IPS-18c (cell line): Measurements from ENCODE around the gene SDK1.

ENCODE experiments used
- H3K4me3 ChIP-seq: 2 replicates; pipeline ENCODE4 v1.7.0; 2013; ENCODE audit warnings: low read depth, mild to moderate bottlenecking, low read length, moderate library complexity; ENCODE audit not compliant: insufficient read depth
- H3K9me3 ChIP-seq: one replicate; pipeline ENCODE4 v1.6.1; 2013; ENCODE audit warnings: mild to moderate bottlenecking, low read length, moderate library complexity; ENCODE audit not compliant: control insufficient read depth, insufficient read depth

Gene SDK1

GRCh38 chr7:3280946-3281656 lies 20.0 kb upstream of the SDK1 start:
- Histone ChIP-seq H3K4me3 (no peak overlapping the region), H3K9me3 (no peaks in the 10 kb centered on the region)

GRCh38 chr7:3282457-3282856 lies 18.6 kb upstream of the SDK1 start:
- no peak overlapping the region; the same call in 1 of the 2 replicates for H3K4me3 ChIP-seq
- no peaks in the 10 kb centered on the region for H3K9me3 ChIP-seq

GRCh38 chr7:3283130-3283704 lies 17.8 kb upstream of the SDK1 start:
- H3K9me3 ChIP-seq: no peaks in the 10 kb centered on the region
- H3K4me3 ChIP-seq: no peak overlapping the region

- Histone ChIP-seq H3K4me3 (no peak overlapping the region), H3K9me3 (no peaks in the 10 kb centered on the region)
These were observed 15.4 kb upstream of the SDK1 start for GRCh38 chr7:3285652-3286051.

GRCh38 chr7:3289996-3290395 lies 11.1 kb upstream of the SDK1 start:
- no peaks in the 10 kb centered on the region for H3K9me3 ChIP-seq

GRCh38 chr7:3292694-3293093 lies 8.4 kb upstream of the SDK1 start:
- Histone ChIP-seq H3K9me3 (no peaks in the 10 kb centered on the region), H3K4me3 (no peak overlapping the region)

More at GRCh38 chr7:3289996-3290395, 11.1 kb upstream of the SDK1 start:
- no peak overlapping the region for H3K4me3 ChIP-seq

GRCh38 chr7:3294432-3295100 lies 6.5 kb upstream of the SDK1 start:
- Histone ChIP-seq H3K4me3 (no peak overlapping the region), H3K9me3 (no peaks in the 10 kb centered on the region)

GRCh38 chr7:3297105-3297819 lies 3.8 kb upstream of the SDK1 start:
- peaks cover 3% of the 10 kb centered on the region for H3K9me3 ChIP-seq
- H3K4me3 ChIP-seq: no peak overlapping the region

GRCh38 chr7:3300221-3300650 lies 816 bp upstream of the SDK1 start:
- Histone ChIP-seq H3K4me3 (peak overlapping the region; percentile 74), H3K9me3 (peaks cover 3% of the 10 kb centered on the region)

GRCh38 chr7:3301449-3301731 lies 338 bp downstream of the SDK1 start:
- H3K9me3 ChIP-seq: peaks cover 3% of the 10 kb centered on the region
- H3K4me3 ChIP-seq: peak overlapping the region; percentile 34; the same call in 1 of the 2 replicates

GRCh38 chr7:3301831-3302618 lies 973 bp downstream of the SDK1 start:
- Histone ChIP-seq H3K9me3 (peaks cover 3% of the 10 kb centered on the region), H3K4me3 (peak overlapping the region; percentile 65)

- peak overlapping the region; percentile 65; the same call in 1 of the 2 replicates for H3K4me3 ChIP-seq
These were observed 1.7 kb downstream of the SDK1 start for GRCh38 chr7:3302681-3303320.

GRCh38 chr7:3304131-3304530 lies 3.1 kb downstream of the SDK1 start:
- peaks cover 3% of the 10 kb centered on the region for H3K9me3 ChIP-seq
- no peak overlapping the region for H3K4me3 ChIP-seq

More at GRCh38 chr7:3302681-3303320, 1.7 kb downstream of the SDK1 start:
- peaks cover 3% of the 10 kb centered on the region for H3K9me3 ChIP-seq

GRCh38 chr7:3307435-3307834 lies 6.4 kb downstream of the SDK1 start:
- Histone ChIP-seq H3K4me3 (no peak overlapping the region), H3K9me3 (no peaks in the 10 kb centered on the region)

- no peak overlapping the region for H3K4me3 ChIP-seq
- H3K9me3 ChIP-seq: no peaks in the 10 kb centered on the region
These were observed 8.1 kb downstream of the SDK1 start for GRCh38 chr7:3309140-3309539.

- Histone ChIP-seq H3K9me3 (no peaks in the 10 kb centered on the region), H3K4me3 (no peak overlapping the region)
These were observed 8.9 kb downstream of the SDK1 start for GRCh38 chr7:3309956-3310355.

- no peak overlapping the region for H3K4me3 ChIP-seq
- no peaks in the 10 kb centered on the region for H3K9me3 ChIP-seq
These were observed 9.8 kb downstream of the SDK1 start for GRCh38 chr7:3310884-3311283.
